ENCODE measurements around the gene IGFBP1.

- TF ChIP-seq CTCF (IDR thresholded peaks at IDR 0.05) (no peak), ZFX (IDR thresholded peaks at IDR 0.05; ENCODE audit: borderline replicate concordance) (no peak)
Measured at GRCh38 chr7:45893996-45894664, 5.8 kb downstream of the IGFBP1 start.
